ENCODE data around the gene AHR.

DNA sequence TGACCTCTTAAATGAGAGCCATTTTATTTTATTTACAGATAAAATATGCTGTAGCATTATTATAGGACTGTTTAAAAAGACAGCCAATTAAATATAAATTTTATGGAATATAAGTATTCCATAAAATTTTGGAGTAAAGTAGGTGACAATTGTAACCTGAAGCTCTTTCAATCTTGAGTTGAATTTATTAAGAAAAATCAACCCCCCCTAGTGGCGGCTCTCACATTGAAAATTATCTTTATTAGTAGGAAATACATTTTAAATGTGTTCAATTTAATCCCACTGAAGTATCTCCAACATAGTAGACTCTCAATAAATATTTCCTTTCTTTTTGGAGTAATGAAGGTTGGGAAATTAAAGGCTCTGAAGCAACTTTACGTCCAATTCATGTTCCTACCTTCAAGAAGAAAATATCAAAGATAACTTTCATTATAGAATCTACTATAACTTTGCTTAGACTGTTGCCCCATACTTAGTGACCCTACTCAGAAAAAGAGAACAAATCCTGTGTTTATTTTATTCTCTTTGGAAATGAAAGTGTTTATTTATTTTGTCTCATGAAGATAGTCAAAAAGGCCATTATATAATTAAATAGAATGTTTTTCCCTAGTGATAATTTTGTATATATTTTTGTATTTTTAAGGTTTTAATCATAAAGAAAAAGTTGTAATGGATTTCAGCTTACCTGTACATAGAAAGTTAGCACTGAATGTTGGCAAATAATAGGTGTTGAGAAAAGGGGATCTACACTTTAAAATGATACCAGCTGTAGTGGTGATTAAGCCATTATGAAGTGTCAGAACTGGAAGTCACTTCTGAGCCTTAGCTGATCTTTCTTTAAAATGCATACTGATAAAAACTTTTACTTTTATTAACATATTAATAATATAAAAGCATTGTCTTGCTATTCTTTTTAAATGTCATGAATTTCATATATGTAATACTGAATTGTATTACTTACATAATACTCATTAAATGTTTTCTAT lies 3.3 kb downstream of the AHR start:
- TF ChIP-seq, protein P1, sequence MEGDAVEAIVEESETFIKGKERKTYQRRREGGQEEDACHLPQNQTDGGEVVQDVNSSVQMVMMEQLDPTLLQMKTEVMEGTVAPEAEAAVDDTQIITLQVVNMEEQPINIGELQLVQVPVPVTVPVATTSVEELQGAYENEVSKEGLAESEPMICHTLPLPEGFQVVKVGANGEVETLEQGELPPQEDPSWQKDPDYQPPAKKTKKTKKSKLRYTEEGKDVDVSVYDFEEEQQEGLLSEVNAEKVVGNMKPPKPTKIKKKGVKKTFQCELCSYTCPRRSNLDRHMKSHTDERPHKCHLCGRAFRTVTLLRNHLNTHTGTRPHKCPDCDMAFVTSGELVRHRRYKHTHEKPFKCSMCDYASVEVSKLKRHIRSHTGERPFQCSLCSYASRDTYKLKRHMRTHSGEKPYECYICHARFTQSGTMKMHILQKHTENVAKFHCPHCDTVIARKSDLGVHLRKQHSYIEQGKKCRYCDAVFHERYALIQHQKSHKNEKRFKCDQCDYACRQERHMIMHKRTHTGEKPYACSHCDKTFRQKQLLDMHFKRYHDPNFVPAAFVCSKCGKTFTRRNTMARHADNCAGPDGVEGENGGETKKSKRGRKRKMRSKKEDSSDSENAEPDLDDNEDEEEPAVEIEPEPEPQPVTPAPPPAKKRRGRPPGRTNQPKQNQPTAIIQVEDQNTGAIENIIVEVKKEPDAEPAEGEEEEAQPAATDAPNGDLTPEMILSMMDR (IDR thresholded peaks at IDR 0.05): peak; percentile 87
- no peak for TF ChIP-seq EZH2 (IDR thresholded peaks at IDR 0.05; ENCODE audit: borderline replicate concordance, insufficient read depth, low read depth, low read length, poor library complexity, severe bottlenecking)
